Activated naive CD4-positive, alpha-beta T cell treated with anti-CD3 and anti-CD28 coated beads, Interleukin-2, amount 50 U/mL, for 72 hours (primary cell): Measurements from ENCODE around the gene GAN. TPM values are rescaled to one million over a fixed set of nuclear protein-coding genes. Genes with fewer than 3 reads are reported as not detected.

Experiments
- ATAC-seq, 2 donors: fragments of 150-1000 bp; cut with Tn5 transposase; 2 replicates each; pipeline ENCODE4 v1.10.0; 2021; ENCODE audit warnings: mild to moderate bottlenecking in 2 of 2, moderate library complexity in 2 of 2
- DNase-seq, 2 donors: peaks; one replicate each; pipeline ENCODE4 v3.0.0; 2021 to 2022; ENCODE audit warnings: low spot score in 2 of 2
- H3K27ac Mint-ChIP-seq, 2 donors: one replicate each; pipeline ENCODE4 v1.8.0; 2022; ENCODE audit warnings: mild to moderate bottlenecking in 2 of 2, mixed read lengths in 2 of 2
- H3K36me3 Mint-ChIP-seq, 2 donors: one replicate each; pipeline ENCODE4 v1.8.0; 2022; ENCODE audit warnings: mixed read lengths in 2 of 2
- H3K9me3 Mint-ChIP-seq, 2 donors: one replicate each; pipeline ENCODE4 v1.8.0; 2022; ENCODE audit warnings: mixed read lengths in 2 of 2
- total RNA-seq, 2 donors: library from RNA; stranded (reverse); gene quantifications; one replicate each; pipeline ENCODE4 v1.2.3, GENCODE V29; 2022

The GAN gene, protein sequence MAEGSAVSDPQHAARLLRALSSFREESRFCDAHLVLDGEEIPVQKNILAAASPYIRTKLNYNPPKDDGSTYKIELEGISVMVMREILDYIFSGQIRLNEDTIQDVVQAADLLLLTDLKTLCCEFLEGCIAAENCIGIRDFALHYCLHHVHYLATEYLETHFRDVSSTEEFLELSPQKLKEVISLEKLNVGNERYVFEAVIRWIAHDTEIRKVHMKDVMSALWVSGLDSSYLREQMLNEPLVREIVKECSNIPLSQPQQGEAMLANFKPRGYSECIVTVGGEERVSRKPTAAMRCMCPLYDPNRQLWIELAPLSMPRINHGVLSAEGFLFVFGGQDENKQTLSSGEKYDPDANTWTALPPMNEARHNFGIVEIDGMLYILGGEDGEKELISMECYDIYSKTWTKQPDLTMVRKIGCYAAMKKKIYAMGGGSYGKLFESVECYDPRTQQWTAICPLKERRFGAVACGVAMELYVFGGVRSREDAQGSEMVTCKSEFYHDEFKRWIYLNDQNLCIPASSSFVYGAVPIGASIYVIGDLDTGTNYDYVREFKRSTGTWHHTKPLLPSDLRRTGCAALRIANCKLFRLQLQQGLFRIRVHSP
- total RNA-seq = 10 to 100 TPM; 12.8 to 15.7 TPM

GRCh38 chr16:81314603-81315270, at the start of gene GAN:
Gene GAN, plus strand, starts transcription at chr16:81314962. Its CDS starts 152 bp downstream, at chr16:81315114.
- peak; percentile 94 to 98 for ATAC-seq
- peak within 1 kb of the TSS; percentile 85 to 99 for H3K27ac Mint-ChIP-seq
- peaks cover 10 to 18% of the 10 kb centered on the region in 2 donors for H3K36me3 Mint-ChIP-seq
- H3K9me3 Mint-ChIP-seq = no peaks in the 10 kb centered on the region
- peak; percentile 91 to 96 for DNase-seq

DNA sequence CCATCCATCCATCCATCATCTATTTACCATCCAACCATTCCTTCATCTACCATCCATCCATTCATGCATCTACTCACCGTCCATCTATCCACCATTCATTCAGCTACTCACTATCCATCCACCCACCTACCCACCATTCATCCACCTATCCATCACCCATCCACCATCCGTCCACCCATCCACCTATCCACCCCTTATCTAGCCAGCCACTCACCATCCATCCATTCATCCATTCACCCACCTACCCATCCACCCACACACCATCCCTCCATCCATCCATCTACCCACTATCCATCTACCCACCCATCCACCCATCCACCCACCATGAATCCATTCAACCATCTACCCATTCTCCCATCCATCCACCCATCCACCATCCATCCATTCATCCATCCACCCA, 49.7 kb upstream of the GAN start:
- no peaks in the 10 kb centered on the region for H3K36me3 Mint-ChIP-seq
- peaks cover 5 to 10% of the 10 kb centered on the region in 2 donors for H3K9me3 Mint-ChIP-seq
- ATAC-seq (no peak), DNase-seq (no peak)
- H3K27ac Mint-ChIP-seq = no peak overlapping the region

DNA sequence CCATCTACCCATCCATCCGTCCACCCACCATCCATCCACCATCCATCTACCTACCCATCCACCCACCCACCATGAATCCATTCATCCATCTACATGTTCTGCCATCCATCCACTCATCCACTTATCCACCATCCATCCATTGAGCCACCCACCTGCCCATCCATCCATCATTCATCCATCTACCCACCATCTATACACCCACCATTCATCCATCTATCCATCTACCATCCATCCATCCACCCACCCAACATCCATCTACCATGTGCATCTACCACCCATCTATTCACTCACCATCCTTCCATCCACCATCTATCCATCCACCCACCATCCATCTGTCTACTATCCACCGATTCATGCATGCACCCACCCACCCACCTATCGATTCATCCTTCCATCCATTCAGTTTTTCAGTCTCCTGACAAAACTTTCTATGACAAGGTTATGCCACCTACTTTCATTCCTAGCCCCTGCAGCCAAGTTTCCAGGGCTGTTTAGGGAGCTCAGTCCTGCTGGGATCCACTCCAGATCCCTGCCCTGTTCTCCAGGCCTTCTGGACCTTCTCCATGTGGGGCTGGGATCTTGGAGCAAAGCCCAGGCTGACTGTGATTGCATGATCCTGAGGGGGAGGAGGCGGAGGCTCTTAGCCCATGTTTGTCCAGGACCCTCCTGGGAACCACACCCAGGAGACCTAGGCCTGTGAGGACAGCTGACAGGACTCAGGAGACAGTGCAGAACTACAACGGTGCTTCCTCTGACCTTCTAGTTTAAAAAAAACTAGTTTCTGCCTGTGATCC, 48.9 kb upstream of the GAN start:
- Mint-ChIP-seq H3K36me3 (no peaks in the 10 kb centered on the region), H3K27ac (no peak overlapping the region)
- ATAC-seq = no peak

GRCh38 chr16:81266680-81267095, 48.1 kb upstream of the GAN start:
- DNase-seq = peak in 1 of 2 donors; percentile 7

More for the DNA sequence above, 48.9 kb upstream of the GAN start:
- H3K9me3 Mint-ChIP-seq = peaks cover 5 to 10% of the 10 kb centered on the region in 2 donors
- no peak for DNase-seq

DNA sequence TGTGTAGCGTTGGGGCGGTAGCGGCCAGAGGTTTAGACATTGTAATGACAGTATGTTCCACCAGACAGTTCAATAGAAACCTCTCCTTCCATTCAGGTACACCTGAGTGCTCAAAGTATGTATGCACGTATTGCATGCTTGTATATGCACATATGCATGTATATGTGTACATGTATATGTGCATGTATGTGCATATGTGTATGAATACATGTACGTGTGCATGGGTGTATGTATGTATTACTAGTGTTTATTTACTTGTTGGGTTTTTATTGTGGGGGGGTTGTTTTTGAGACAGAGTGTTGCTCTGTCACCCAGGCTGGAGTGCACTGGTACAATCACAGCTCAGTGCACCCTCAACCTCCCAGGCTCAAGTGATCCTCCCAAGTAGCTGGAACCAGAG, 46.3 kb upstream of the GAN start:
- Mint-ChIP-seq H3K9me3 (peaks cover 5 to 10% of the 10 kb centered on the region in 2 donors), H3K27ac (no peak overlapping the region), H3K36me3 (no peaks in the 10 kb centered on the region)
- ATAC-seq (no peak), DNase-seq (no peak)

More at GRCh38 chr16:81266680-81267095, 48.1 kb upstream of the GAN start:
- peaks cover 5 to 10% of the 10 kb centered on the region in 2 donors for H3K9me3 Mint-ChIP-seq
- H3K36me3 Mint-ChIP-seq = no peaks in the 10 kb centered on the region
- peak; percentile 28 to 91 for ATAC-seq
- no peak overlapping the region for H3K27ac Mint-ChIP-seq

GRCh38 chr16:81273223-81273950, 41.4 kb upstream of the GAN start:
- DNase-seq = no peak
- Mint-ChIP-seq H3K36me3 (no peaks in the 10 kb centered on the region), H3K9me3 (no peaks in the 10 kb centered on the region), H3K27ac (no peak overlapping the region)
- ATAC-seq = no peak

GRCh38 chr16:81275064-81275532, 39.7 kb upstream of the GAN start:
- Mint-ChIP-seq H3K27ac (peak overlapping the region in 1 of 2 donors; percentile 34), H3K9me3 (no peaks in the 10 kb centered on the region), H3K36me3 (no peaks in the 10 kb centered on the region)
- ATAC-seq (no peak), DNase-seq (no peak)

- H3K27ac Mint-ChIP-seq = no peak overlapping the region
- no peak for ATAC-seq
- no peaks in the 10 kb centered on the region for H3K9me3 Mint-ChIP-seq
- H3K36me3 Mint-ChIP-seq = no peaks in the 10 kb centered on the region
- no peak for DNase-seq
Observed at GRCh38 chr16:81275795-81276194, 39.0 kb upstream of the GAN start.

DNA sequence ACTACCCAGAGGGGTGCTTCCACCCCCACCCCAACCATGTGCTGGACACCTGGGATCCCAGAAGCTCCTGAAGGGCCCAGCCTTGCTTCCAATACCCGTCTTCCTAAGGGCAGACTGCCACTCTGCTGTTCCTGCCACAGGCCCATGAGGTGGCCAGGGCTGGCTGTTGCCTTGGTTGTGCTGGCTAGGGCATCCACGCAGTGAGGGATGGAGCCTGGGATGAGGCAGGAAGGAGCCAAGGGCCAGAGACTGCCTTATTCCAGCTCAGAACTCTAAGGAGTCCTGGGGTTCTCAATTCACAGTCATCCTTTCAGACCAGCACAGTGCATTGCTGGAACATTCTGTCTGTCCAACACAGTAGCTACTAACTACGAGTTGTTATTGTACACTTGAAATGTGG, 38.4 kb upstream of the GAN start:
- ATAC-seq = no peak

GRCh38 chr16:81277541-81278080, 37.2 kb upstream of the GAN start:
- DNase-seq (no peak), ATAC-seq (no peak)
- Mint-ChIP-seq H3K27ac (no peak overlapping the region), H3K9me3 (no peaks in the 10 kb centered on the region), H3K36me3 (no peaks in the 10 kb centered on the region)

More for the DNA sequence above, 38.4 kb upstream of the GAN start:
- H3K9me3 Mint-ChIP-seq = no peaks in the 10 kb centered on the region
- H3K27ac Mint-ChIP-seq = no peak overlapping the region
- no peak for DNase-seq
- no peaks in the 10 kb centered on the region for H3K36me3 Mint-ChIP-seq

DNA sequence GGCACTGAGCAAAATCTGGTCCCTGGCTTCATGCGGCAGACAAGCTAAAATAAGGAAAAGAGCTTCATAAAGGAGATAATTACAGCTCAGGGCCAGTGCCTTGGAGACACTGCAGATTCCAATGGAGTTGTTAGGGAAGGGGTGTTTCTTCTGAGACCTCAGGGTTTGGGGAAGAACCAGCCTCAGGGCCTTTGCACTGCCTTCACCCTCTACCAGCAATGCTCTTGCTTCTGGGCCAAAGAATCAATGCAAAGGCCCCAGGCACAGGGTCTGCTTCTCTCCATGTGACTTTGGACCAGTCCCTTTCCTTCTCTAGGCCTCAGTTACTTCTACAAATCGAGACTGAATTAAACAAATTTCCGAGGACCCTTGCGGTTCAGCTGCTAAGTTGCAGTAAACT, 36.2 kb upstream of the GAN start:
- H3K9me3 Mint-ChIP-seq = no peaks in the 10 kb centered on the region
- ATAC-seq (no peak), DNase-seq (no peak)
- no peaks in the 10 kb centered on the region for H3K36me3 Mint-ChIP-seq
- no peak overlapping the region for H3K27ac Mint-ChIP-seq

GRCh38 chr16:81279392-81279791, 35.4 kb upstream of the GAN start:
- Mint-ChIP-seq H3K36me3 (no peaks in the 10 kb centered on the region), H3K9me3 (no peaks in the 10 kb centered on the region), H3K27ac (no peak overlapping the region)
- no peak for DNase-seq
- ATAC-seq = no peak

DNA sequence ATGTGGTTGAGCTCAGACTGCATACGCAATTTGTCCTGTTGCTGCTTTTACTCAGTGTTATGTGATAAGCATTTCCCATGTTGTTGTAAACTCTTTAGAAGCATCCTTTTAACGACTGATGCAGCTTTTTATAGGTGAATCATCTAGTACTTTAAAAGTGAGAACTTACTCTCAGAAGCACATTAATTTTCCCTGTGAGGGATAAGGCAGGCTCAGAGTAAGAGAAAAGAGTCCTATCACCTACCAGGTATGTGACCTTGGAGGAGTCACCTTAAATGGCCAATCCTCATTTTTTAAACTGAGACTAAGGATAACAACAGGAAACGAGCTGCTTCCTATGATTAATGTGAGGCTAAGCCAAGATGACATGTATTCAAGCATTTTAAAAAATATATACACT, 34.4 kb upstream of the GAN start:
- Mint-ChIP-seq H3K27ac (no peak overlapping the region), H3K9me3 (no peaks in the 10 kb centered on the region), H3K36me3 (no peaks in the 10 kb centered on the region)
- DNase-seq (no peak), ATAC-seq (peak in 1 of 2 donors; percentile 38)

DNA sequence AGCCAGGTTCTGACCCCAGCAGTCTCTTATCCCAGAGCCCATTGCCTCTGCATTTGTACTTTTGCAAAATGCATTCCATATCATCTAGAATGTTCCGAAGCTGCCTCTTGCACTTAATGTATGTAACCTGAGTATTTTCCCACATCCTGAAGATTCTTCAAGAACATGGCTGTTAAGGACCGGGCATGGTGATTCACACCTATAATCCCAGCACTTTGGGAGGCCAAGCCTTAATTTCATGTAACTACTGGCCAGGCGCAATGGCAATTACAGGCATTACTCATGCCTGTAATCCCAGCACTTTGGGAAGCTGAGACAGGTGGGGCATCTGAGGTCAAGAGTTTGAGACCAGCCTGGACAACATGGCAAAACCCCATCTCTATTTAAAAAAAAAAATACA, 31.7 kb upstream of the GAN start:
- ATAC-seq = no peak
- no peaks in the 10 kb centered on the region for H3K9me3 Mint-ChIP-seq
- no peaks in the 10 kb centered on the region for H3K36me3 Mint-ChIP-seq
- no peak overlapping the region for H3K27ac Mint-ChIP-seq
- DNase-seq = no peak

DNA sequence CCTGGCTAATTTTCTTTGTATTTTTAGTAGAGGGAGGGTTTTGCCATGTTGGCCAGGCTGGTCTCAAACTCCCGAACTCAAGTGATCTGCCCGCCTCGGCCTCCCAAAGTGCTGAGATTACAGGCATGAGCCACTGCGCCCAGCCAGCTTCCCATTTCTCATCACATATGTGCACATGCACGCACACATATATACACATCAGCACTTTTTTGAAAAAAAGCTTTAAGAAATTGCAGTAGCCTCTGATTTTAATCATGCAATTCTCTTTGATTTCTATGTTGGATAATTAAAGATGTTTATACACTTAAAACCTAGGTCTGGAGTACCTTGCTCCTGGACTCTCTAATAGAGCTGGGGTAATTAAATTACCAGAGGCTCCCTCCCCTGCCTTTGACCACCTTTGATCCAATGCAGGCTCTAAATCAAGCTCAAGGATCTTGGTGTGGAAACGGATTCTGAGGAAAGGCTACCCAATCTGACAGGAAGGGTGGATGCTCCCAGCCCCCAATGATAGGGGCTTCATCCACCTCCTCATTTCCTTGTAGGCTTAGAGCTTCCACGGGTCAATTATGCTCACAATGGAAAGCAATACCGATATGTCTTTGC, 29.7 kb upstream of the GAN start:
- no peaks in the 10 kb centered on the region for H3K9me3 Mint-ChIP-seq
- no peak for ATAC-seq
- H3K27ac Mint-ChIP-seq = peak overlapping the region in 1 of 2 donors; percentile 4
- no peaks in the 10 kb centered on the region for H3K36me3 Mint-ChIP-seq
- no peak for DNase-seq
